ENCODE data around the gene CUEDC1. TPM values are rescaled to one million over a fixed set of nuclear protein-coding genes. Genes with fewer than 3 reads are reported as not detected.

The CUEDC1 gene
- total RNA-seq, 1 donor from 2014 or later = 76.1 TPM

GRCh38 chr17:57918017-57918895 lies 37.0 kb downstream of the CUEDC1 start:
- H3K4me3 ChIP-seq = no peak overlapping the region
- no peaks in the 10 kb centered on the region for H3K9me3 ChIP-seq
- peaks cover 7 to 47% of the 10 kb centered on the region in 2 donors for H3K4me1 ChIP-seq
- H3K36me3 ChIP-seq = no peaks in the 10 kb centered on the region
- DNase-seq (ENCODE audit: low spot score in 2 of 2) = no peak
- H3K27ac ChIP-seq = peak overlapping the region; percentile 34 to 46
- TF ChIP-seq, protein P1, sequence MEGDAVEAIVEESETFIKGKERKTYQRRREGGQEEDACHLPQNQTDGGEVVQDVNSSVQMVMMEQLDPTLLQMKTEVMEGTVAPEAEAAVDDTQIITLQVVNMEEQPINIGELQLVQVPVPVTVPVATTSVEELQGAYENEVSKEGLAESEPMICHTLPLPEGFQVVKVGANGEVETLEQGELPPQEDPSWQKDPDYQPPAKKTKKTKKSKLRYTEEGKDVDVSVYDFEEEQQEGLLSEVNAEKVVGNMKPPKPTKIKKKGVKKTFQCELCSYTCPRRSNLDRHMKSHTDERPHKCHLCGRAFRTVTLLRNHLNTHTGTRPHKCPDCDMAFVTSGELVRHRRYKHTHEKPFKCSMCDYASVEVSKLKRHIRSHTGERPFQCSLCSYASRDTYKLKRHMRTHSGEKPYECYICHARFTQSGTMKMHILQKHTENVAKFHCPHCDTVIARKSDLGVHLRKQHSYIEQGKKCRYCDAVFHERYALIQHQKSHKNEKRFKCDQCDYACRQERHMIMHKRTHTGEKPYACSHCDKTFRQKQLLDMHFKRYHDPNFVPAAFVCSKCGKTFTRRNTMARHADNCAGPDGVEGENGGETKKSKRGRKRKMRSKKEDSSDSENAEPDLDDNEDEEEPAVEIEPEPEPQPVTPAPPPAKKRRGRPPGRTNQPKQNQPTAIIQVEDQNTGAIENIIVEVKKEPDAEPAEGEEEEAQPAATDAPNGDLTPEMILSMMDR (IDR thresholded peaks at IDR 0.05) = no peak
- intact Hi-C loops (cut with DNase I) = no loop called here
- no peaks in the 10 kb centered on the region for H3K27me3 ChIP-seq

GRCh38 chr17:57916925-57917858 lies 38.0 kb downstream of the CUEDC1 start:
- intact Hi-C loops (cut with DNase I) = no loop called here
- Histone ChIP-seq H3K36me3 (no peaks in the 10 kb centered on the region), H3K27ac (peak overlapping the region in 1 of 2 donors; percentile 17), H3K9me3 (no peaks in the 10 kb centered on the region), H3K27me3 (no peaks in the 10 kb centered on the region), H3K4me1 (peaks cover 7 to 54% of the 10 kb centered on the region in 2 donors), H3K4me3 (no peak overlapping the region)
- TF ChIP-seq, protein P1 (IDR thresholded peaks at IDR 0.05) = no peak
- no peak for DNase-seq (ENCODE audit: low spot score in 2 of 2)

GRCh38 chr17:57915985-57916757 lies 39.0 kb downstream of the CUEDC1 start:
- Histone ChIP-seq H3K27ac (peak overlapping the region; percentile 20 to 44), H3K9me3 (no peaks in the 10 kb centered on the region), H3K4me1 (peaks cover 0 to 51% of the 10 kb centered on the region in 2 donors), H3K36me3 (no peaks in the 10 kb centered on the region), H3K27me3 (no peaks in the 10 kb centered on the region), H3K4me3 (no peak overlapping the region)
- intact Hi-C loops (cut with DNase I) = loop anchor here (2.0 kb wide), 1 partner anchor 17 kb away; no protein-coding TSS in a partner anchor
- no peak for DNase-seq (ENCODE audit: low spot score in 2 of 2)
- TF ChIP-seq, protein P1 (IDR thresholded peaks at IDR 0.05) = no peak

DNA sequence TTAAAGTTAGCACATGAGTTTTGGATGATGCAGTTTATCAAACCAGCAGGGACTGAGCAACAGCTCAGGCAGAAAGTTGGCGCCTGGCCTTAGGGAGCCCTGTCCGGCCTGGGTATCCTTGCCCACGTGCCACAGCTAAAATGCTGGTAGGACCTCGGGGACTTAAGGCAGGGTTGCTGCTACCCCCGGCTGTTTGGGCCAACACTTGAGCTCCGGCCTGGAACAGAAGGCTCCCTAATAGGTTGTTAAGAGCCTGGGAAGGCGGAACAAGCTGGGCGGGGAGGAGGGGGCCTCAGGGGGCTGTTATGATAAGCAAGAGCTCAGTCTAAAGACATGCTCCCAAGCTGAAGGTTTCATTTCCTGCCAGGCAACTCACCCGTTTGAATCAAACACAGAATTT lies 39.7 kb downstream of the CUEDC1 start:
- Histone ChIP-seq H3K4me3 (no peak overlapping the region), H3K9me3 (no peaks in the 10 kb centered on the region), H3K27ac (peak overlapping the region; percentile 20 to 44), H3K36me3 (no peaks in the 10 kb centered on the region), H3K27me3 (no peaks in the 10 kb centered on the region), H3K4me1 (peaks cover 0 to 48% of the 10 kb centered on the region in 2 donors)
- no peak for DNase-seq (ENCODE audit: low spot score in 2 of 2)
- TF ChIP-seq, protein P1 (IDR thresholded peaks at IDR 0.05) = no peak
- intact Hi-C loops (cut with DNase I) = loop anchor here (2.0 kb wide), 1 partner anchor 17 kb away; no protein-coding TSS in a partner anchor
